ENCODE data around the gene ADH1A. TPM values are rescaled to one million over a fixed set of nuclear protein-coding genes. Genes with fewer than 3 reads are reported as not detected.

The ADH1A gene
- total and polyA plus RNA-seq, 2 of the 13 experiments (the other 11 are each of a cell fraction or from before 2014, with no cell fraction given), result 0.13 TPM; not detected in 1

DNA sequence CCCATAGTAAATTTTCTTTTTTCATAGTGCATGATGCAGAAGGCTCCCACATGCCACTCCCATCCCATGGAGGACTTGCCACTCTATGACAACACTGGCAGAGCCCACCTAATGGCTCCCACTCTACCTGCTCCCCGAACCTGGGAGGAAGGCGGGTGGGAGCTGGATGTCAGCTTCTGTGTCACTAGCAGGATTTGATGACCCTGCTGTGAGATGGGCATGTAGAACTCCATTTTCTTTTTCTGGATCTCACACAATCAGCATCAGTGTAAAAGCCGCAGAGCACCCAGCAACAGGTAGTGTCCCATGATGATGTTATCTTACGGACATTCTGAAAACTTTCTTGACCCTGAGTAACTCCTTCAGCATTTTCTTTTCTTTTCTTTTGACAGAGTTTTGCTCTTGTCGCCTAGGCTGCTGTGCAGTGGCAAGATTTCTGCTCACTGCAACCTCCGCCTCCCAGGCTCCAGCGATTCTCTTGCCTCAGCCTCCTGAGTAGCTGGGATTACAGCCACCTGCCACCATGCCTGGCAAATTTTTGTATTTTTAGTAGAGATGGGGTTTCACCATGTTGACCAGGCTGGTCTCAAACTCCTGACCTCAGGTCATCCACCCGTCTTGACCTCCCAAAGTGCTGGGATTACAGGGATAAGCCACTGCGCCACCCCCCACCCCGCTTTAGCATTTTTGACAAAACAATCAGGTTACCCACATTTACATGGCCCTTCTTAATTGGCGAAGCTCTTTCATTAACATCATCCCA lies 15.0 kb upstream of the ADH1A start:
- H3K9ac ChIP-seq (ENCODE audit: insufficient read depth, low read depth, low read length), result no peak overlapping the region
- POLR2A ChIA-PET, result no interaction called here
- FAIRE-seq, result no peak
- WGBS (ENCODE audit: low lambda C conversion rate), result 82% methylated on average over 11 of the region's 11 CpGs
- H3K27ac ChIP-seq (ENCODE audit: extremely low read length, insufficient read depth, low read length), result no peak overlapping the region
- in situ Hi-C loops (cut with HindIII; ENCODE audit: extremely low pct_ligation_motif_present, low pct_unique_long_range_greater_than_20kb), result no loop called here
- peaks cover 3% of the 10 kb centered on the region; the same call in 1 of the 2 replicates for H3K4me1 ChIP-seq (ENCODE audit: insufficient read depth, low read length)
- no peak for DNase-seq (ENCODE audit: low spot score)
- intact Hi-C loops (cut with micrococcal nuclease; ENCODE audit: unreplicated experiment), result no loop called here
- no peaks in the 10 kb centered on the region for H3K9me3 ChIP-seq (ENCODE audit: low read length)
- H3K27me3 ChIP-seq (ENCODE audit: control insufficient read depth in 1 of 2, insufficient read depth in 2 of 2, low read length in 2 of 2), result no peaks in the 10 kb centered on the region
- H3K79me2 ChIP-seq (ENCODE audit: insufficient read depth, low read length), result no peaks in the 10 kb centered on the region
- no peak overlapping the region for H3K4me3 ChIP-seq (replicated peaks in 1 of 3; ENCODE audit: insufficient read depth in 1 of 3, low read depth in 2 of 3, low read length in 3 of 3)
- no peak for ATAC-seq
- CTCF ChIA-PET (ENCODE audit: low intra/inter-chr PET ratio, low total read pairs), result no interaction called here
- no peaks in the 10 kb centered on the region for H3K36me3 ChIP-seq (replicated peaks in 1 of 2; ENCODE audit: control insufficient read depth in 1 of 2, insufficient read depth in 2 of 2, low read length in 2 of 2)
- H4K20me1 ChIP-seq (ENCODE audit: insufficient read depth, low read length), result no peaks in the 10 kb centered on the region
- no TSS peak for BruUV-seq (replicated peaks)
- no peak overlapping the region for H2AFZ ChIP-seq (ENCODE audit: low read length)
- no peak overlapping the region for H3K4me2 ChIP-seq (ENCODE audit: low read depth, low read length)
- TF ChIP-seq ZNF75D (CRISPR knock-in tag; IDR thresholded peaks at IDR 0.05; ENCODE audit: borderline replicate concordance) (no peak), ZNF670 (CRISPR knock-in tag; IDR thresholded peaks at IDR 0.05; ENCODE audit: borderline replicate concordance) (no peak), ZIK1 (CRISPR knock-in tag; IDR thresholded peaks at IDR 0.05; ENCODE audit: borderline replicate concordance, low read depth) (no peak), KDM2A (CRISPR knock-in tag; IDR thresholded peaks at IDR 0.05; ENCODE audit: borderline replicate concordance, low read depth) (no peak), DRAP1 (CRISPR knock-in tag; IDR thresholded peaks at IDR 0.05) (no peak), ADNP (CRISPR knock-in tag; IDR thresholded peaks at IDR 0.05) (no peak), MEIS1 (CRISPR knock-in tag; IDR thresholded peaks at IDR 0.05; ENCODE audit: borderline replicate concordance) (no peak), THAP11 (CRISPR knock-in tag; IDR thresholded peaks at IDR 0.05) (no peak), PAX8 (CRISPR knock-in tag; IDR thresholded peaks at IDR 0.05; ENCODE audit: borderline replicate concordance) (no peak), ZNF512 (CRISPR knock-in tag; IDR thresholded peaks at IDR 0.05) (no peak)
- TF ChIP-seq, protein P1, sequence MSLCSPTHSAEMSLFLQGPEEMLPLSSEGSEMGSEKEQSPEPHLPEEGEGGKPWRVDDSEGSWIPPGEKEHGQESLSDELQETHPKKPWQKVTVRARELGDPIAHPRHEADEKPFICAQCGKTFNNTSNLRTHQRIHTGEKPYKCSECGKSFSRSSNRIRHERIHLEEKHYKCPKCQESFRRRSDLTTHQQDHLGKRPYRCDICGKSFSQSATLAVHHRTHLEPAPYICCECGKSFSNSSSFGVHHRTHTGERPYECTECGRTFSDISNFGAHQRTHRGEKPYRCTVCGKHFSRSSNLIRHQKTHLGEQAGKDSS (CRISPR knock-in tag; IDR thresholded peaks at IDR 0.05; ENCODE audit: borderline replicate concordance, low read depth), result no peak
- TF ChIP-seq, protein P2, sequence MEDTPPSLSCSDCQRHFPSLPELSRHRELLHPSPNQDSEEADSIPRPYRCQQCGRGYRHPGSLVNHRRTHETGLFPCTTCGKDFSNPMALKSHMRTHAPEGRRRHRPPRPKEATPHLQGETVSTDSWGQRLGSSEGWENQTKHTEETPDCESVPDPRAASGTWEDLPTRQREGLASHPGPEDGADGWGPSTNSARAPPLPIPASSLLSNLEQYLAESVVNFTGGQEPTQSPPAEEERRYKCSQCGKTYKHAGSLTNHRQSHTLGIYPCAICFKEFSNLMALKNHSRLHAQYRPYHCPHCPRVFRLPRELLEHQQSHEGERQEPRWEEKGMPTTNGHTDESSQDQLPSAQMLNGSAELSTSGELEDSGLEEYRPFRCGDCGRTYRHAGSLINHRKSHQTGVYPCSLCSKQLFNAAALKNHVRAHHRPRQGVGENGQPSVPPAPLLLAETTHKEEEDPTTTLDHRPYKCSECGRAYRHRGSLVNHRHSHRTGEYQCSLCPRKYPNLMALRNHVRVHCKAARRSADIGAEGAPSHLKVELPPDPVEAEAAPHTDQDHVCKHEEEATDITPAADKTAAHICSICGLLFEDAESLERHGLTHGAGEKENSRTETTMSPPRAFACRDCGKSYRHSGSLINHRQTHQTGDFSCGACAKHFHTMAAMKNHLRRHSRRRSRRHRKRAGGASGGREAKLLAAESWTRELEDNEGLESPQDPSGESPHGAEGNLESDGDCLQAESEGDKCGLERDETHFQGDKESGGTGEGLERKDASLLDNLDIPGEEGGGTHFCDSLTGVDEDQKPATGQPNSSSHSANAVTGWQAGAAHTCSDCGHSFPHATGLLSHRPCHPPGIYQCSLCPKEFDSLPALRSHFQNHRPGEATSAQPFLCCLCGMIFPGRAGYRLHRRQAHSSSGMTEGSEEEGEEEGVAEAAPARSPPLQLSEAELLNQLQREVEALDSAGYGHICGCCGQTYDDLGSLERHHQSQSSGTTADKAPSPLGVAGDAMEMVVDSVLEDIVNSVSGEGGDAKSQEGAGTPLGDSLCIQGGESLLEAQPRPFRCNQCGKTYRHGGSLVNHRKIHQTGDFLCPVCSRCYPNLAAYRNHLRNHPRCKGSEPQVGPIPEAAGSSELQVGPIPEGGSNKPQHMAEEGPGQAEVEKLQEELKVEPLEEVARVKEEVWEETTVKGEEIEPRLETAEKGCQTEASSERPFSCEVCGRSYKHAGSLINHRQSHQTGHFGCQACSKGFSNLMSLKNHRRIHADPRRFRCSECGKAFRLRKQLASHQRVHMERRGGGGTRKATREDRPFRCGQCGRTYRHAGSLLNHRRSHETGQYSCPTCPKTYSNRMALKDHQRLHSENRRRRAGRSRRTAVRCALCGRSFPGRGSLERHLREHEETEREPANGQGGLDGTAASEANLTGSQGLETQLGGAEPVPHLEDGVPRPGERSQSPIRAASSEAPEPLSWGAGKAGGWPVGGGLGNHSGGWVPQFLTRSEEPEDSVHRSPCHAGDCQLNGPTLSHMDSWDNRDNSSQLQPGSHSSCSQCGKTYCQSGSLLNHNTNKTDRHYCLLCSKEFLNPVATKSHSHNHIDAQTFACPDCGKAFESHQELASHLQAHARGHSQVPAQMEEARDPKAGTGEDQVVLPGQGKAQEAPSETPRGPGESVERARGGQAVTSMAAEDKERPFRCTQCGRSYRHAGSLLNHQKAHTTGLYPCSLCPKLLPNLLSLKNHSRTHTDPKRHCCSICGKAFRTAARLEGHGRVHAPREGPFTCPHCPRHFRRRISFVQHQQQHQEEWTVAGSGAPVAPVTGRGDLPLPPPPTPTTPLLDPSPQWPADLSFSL (CRISPR knock-in tag; IDR thresholded peaks at IDR 0.05), result no peak

Measured in HepG2 (cell line).